Measurements from ENCODE around the gene DTYMK. TPM values are rescaled to one million over a fixed set of nuclear protein-coding genes. Genes with fewer than 3 reads are reported as not detected.

DTYMK gene
- polyA plus RNA-seq (ENCODE audit: insufficient read length in 3 of 3) = 10 to 100 TPM; 35.8 to 44.7 (median 40.7) TPM
- long read RNA-seq, donor 1, transcript DTYMK-201 (5 exons, 1,232 nt) = major isoform, 12 of 36 reads
- long read RNA-seq, donor 1, partial matches to known transcripts = 19 of 36 reads
- long read RNA-seq, donor 1, other reads (novel, unspliced or antisense) = 0 of 36 reads
- long read RNA-seq, donor 2, transcript DTYMK-201 (5 exons, 1,232 nt) = major isoform, 13 of 30 reads
- long read RNA-seq, donor 2, partial matches to known transcripts = 11 of 30 reads
- long read RNA-seq, donor 2, other reads (novel, unspliced or antisense) = 0 of 30 reads
- long read RNA-seq, donor 3, transcript DTYMK-201 (5 exons, 1,232 nt) = major isoform, 32 of 65 reads
- long read RNA-seq, donor 3, transcript DTYMK-202 (4 exons, 1,089 nt) = minor isoform, 15 of 65 reads
- long read RNA-seq, donor 3, partial matches to known transcripts = 16 of 65 reads
- long read RNA-seq, donor 3, other reads (novel, unspliced or antisense) = 0 of 65 reads
- long read RNA-seq, donor 4, transcript DTYMK-202 (4 exons, 1,089 nt) = minor isoform, 7 of 51 reads
- long read RNA-seq, donor 4, transcript DTYMK-201 (5 exons, 1,232 nt) = major isoform, 20 of 51 reads
- long read RNA-seq, donor 4, partial matches to known transcripts = 23 of 51 reads
- long read RNA-seq, donor 4, other reads (novel, unspliced or antisense) = 0 of 51 reads
- long read RNA-seq, donor 5 = 0 reads
- long read RNA-seq, donor 6, transcript DTYMK-202 (4 exons, 1,089 nt) = minor isoform, 6 of 51 reads
- long read RNA-seq, donor 6, transcript DTYMK-201 (5 exons, 1,232 nt) = major isoform, 18 of 51 reads
- long read RNA-seq, donor 6, transcript DTYMK-206 (2 exons, 890 nt) = minor isoform, 5 of 51 reads
- long read RNA-seq, donor 6, partial matches to known transcripts = 22 of 51 reads
- long read RNA-seq, donor 6, other reads (novel, unspliced or antisense) = 0 of 51 reads
- long read RNA-seq, donor 7, transcript DTYMK-202 (4 exons, 1,089 nt) = minor isoform, 6 of 76 reads
- long read RNA-seq, donor 7, transcript DTYMK-201 (5 exons, 1,232 nt) = major isoform, 32 of 76 reads
- long read RNA-seq, donor 7, partial matches to known transcripts = 30 of 76 reads
- long read RNA-seq, donor 7, other reads (novel, unspliced or antisense) = 5 of 76 reads
- long read RNA-seq, donor 8, transcript DTYMK-201 (5 exons, 1,232 nt) = major isoform, 27 of 79 reads
- long read RNA-seq, donor 8, transcript DTYMK-202 (4 exons, 1,089 nt) = minor isoform, 7 of 79 reads
- long read RNA-seq, donor 8, partial matches to known transcripts = 42 of 79 reads
- long read RNA-seq, donor 8, other reads (novel, unspliced or antisense) = 0 of 79 reads
- long read RNA-seq, donor 9, transcript DTYMK-202 (4 exons, 1,089 nt) = minor isoform, 6 of 77 reads
- long read RNA-seq, donor 9, transcript DTYMK-201 (5 exons, 1,232 nt) = major isoform, 33 of 77 reads
- long read RNA-seq, donor 9, partial matches to known transcripts = 38 of 77 reads
- long read RNA-seq, donor 9, other reads (novel, unspliced or antisense) = 0 of 77 reads
- long read RNA-seq, donor 10, transcript DTYMK-201 (5 exons, 1,232 nt) = major isoform, 21 of 62 reads
- long read RNA-seq, donor 10, partial matches to known transcripts = 37 of 62 reads
- long read RNA-seq, donor 10, other reads (novel, unspliced or antisense) = 0 of 62 reads
- long read RNA-seq, donor 11, transcript DTYMK-201 (5 exons, 1,232 nt) = major isoform, 16 of 44 reads
- long read RNA-seq, donor 11, partial matches to known transcripts = 23 of 44 reads
- long read RNA-seq, donor 11, other reads (novel, unspliced or antisense) = 0 of 44 reads
- long read RNA-seq, donor 12, transcript DTYMK-201 (5 exons, 1,232 nt) = major isoform, 9 of 12 reads
- long read RNA-seq, donor 12, partial matches to known transcripts = 0 of 12 reads
- long read RNA-seq, donor 12, other reads (novel, unspliced or antisense) = 0 of 12 reads
- long read RNA-seq, donor 13, transcript DTYMK-202 (4 exons, 1,089 nt) = minor isoform, 8 of 75 reads
- long read RNA-seq, donor 13, transcript DTYMK-206 (2 exons, 890 nt) = minor isoform, 5 of 75 reads
- long read RNA-seq, donor 13, transcript DTYMK-201 (5 exons, 1,232 nt) = major isoform, 38 of 75 reads
- long read RNA-seq, donor 13, partial matches to known transcripts = 23 of 75 reads
- long read RNA-seq, donor 13, other reads (novel, unspliced or antisense) = 0 of 75 reads
- long read RNA-seq, donor 14, transcript DTYMK-201 (5 exons, 1,232 nt) = major isoform, 15 of 59 reads
- long read RNA-seq, donor 14, transcript DTYMK-202 (4 exons, 1,089 nt) = minor isoform, 5 of 59 reads
- long read RNA-seq, donor 14, partial matches to known transcripts = 38 of 59 reads
- long read RNA-seq, donor 14, other reads (novel, unspliced or antisense) = 0 of 59 reads
- long read RNA-seq, donor 15, transcript DTYMK-201 (5 exons, 1,232 nt) = major isoform, 10 of 29 reads
- long read RNA-seq, donor 15, partial matches to known transcripts = 15 of 29 reads
- long read RNA-seq, donor 15, other reads (novel, unspliced or antisense) = 0 of 29 reads
- long read RNA-seq, donor 16, transcript DTYMK-202 (4 exons, 1,089 nt) = minor isoform, 10 of 158 reads
- long read RNA-seq, donor 16, transcript DTYMK-201 (5 exons, 1,232 nt) = major isoform, 63 of 158 reads
- long read RNA-seq, donor 16, transcript DTYMK-206 (2 exons, 890 nt) = minor isoform, 8 of 158 reads
- long read RNA-seq, donor 16, partial matches to known transcripts = 77 of 158 reads
- long read RNA-seq, donor 16, other reads (novel, unspliced or antisense) = 0 of 158 reads

GRCh38 chr2:241686650-241687425 is at the start of gene DTYMK:
Gene DTYMK (minus strand): TSS chr2:241686815. CDS start chr2:241686783, 32 bp downstream.
- peak; percentile 74 to 96 (median 93) for DNase-seq (ENCODE audit: extremely low read depth in 1 of 11, low read depth in 9 of 11, low spot score in 4 of 11)

GRCh38 chr2:241736111-241736510 is 49.5 kb upstream of the DTYMK start:
- no peak for DNase-seq (ENCODE audit: extremely low read depth in 1 of 11, low read depth in 9 of 11, low spot score in 4 of 11)

GRCh38 chr2:241734467-241735208 is 48.0 kb upstream of the DTYMK start, which contains the start of gene D2HGDH:
Gene D2HGDH (plus strand): TSS chr2:241734630. CDS start chr2:241735225, 595 bp downstream.
- DNase-seq (ENCODE audit: extremely low read depth in 1 of 11, low read depth in 9 of 11, low spot score in 4 of 11) = peak; percentile 50 to 84 (median 76)

GRCh38 chr2:241734208-241734466 is 47.5 kb upstream of the DTYMK start:
- DNase-seq (ENCODE audit: extremely low read depth in 1 of 11, low read depth in 9 of 11, low spot score in 4 of 11) = no peak

GRCh38 chr2:241733391-241734207 is 47.0 kb upstream of the DTYMK start:
- DNase-seq (ENCODE audit: extremely low read depth in 1 of 11, low read depth in 9 of 11, low spot score in 4 of 11) = no peak

- peak in 9 of 11 donors; percentile 11 to 61 (median 44) for DNase-seq (ENCODE audit: extremely low read depth in 1 of 11, low read depth in 9 of 11, low spot score in 4 of 11)
Observed at GRCh38 chr2:241732513-241733186, 46.0 kb upstream of the DTYMK start.

GRCh38 chr2:241730671-241731293 is 44.2 kb upstream of the DTYMK start:
- no peak for DNase-seq (ENCODE audit: extremely low read depth in 1 of 11, low read depth in 9 of 11, low spot score in 4 of 11)

- no peak for DNase-seq (ENCODE audit: extremely low read depth in 1 of 11, low read depth in 9 of 11, low spot score in 4 of 11)
Observed at GRCh38 chr2:241729868-241730267, 43.3 kb upstream of the DTYMK start.

- DNase-seq (ENCODE audit: extremely low read depth in 1 of 11, low read depth in 9 of 11, low spot score in 4 of 11) = no peak
Observed at GRCh38 chr2:241728627-241729026, 42.0 kb upstream of the DTYMK start.

- DNase-seq (ENCODE audit: extremely low read depth in 1 of 11, low read depth in 9 of 11, low spot score in 4 of 11) = no peak
Observed at GRCh38 chr2:241728000-241728399, 41.4 kb upstream of the DTYMK start.

- no peak for DNase-seq (ENCODE audit: extremely low read depth in 1 of 11, low read depth in 9 of 11, low spot score in 4 of 11)
Observed at GRCh38 chr2:241726459-241726858, 39.8 kb upstream of the DTYMK start.

GRCh38 chr2:241724975-241725870 is 38.6 kb upstream of the DTYMK start:
- no peak for DNase-seq (ENCODE audit: extremely low read depth in 1 of 11, low read depth in 9 of 11, low spot score in 4 of 11)
